H9 (cell line): ENCODE data around the gene NLE1. TPM values are rescaled to one million over a fixed set of nuclear protein-coding genes. Genes with fewer than 3 reads are reported as not detected.

Experiments used
- DNase-seq: peaks from one replicate; pipeline ENCODE4 v3.0.0-alpha.2; 2017
- H2AFZ ChIP-seq: one replicate; pipeline ENCODE4 v1.6.1; 2013; ENCODE audit warnings: mild to moderate bottlenecking, low read length, control low read depth, moderate library complexity
- H2AK5ac ChIP-seq: 2 replicates; pipeline ENCODE4 v1.6.1; 2013; ENCODE audit warnings: low read length, control low read depth, mixed read lengths; ENCODE audit not compliant: insufficient read length
- H2BK120ac ChIP-seq: one replicate; pipeline ENCODE4 v1.6.1; 2013; ENCODE audit warnings: low read depth, mild to moderate bottlenecking, low read length, control low read depth, inconsistent platforms; ENCODE audit not compliant: poor library complexity, severe bottlenecking
- H2BK12ac ChIP-seq: 2 replicates; pipeline ENCODE4 v1.6.1; 2013; ENCODE audit warnings: low read length, control low read depth, mixed read lengths, low read depth; ENCODE audit not compliant: insufficient read length
- H2BK15ac ChIP-seq: 2 replicates; pipeline ENCODE4 v1.6.1; 2013; ENCODE audit warnings: low read depth, low read length, control low read depth
- H2BK20ac ChIP-seq: one replicate; pipeline ENCODE4 v1.6.1; 2013; ENCODE audit warnings: low read depth, mild to moderate bottlenecking, low read length, control low read depth, inconsistent platforms; ENCODE audit not compliant: poor library complexity, severe bottlenecking
- H2BK5ac ChIP-seq: 2 replicates; pipeline ENCODE4 v1.6.1; 2013; ENCODE audit warnings: low read length, control low read depth, mixed read lengths; ENCODE audit not compliant: insufficient read length
- H3K14ac ChIP-seq: 2 replicates; pipeline ENCODE4 v1.6.1; 2013; ENCODE audit warnings: low read length, control low read depth; ENCODE audit not compliant: insufficient read depth
- H3K18ac ChIP-seq: 2 replicates; pipeline ENCODE4 v1.6.1; 2013; ENCODE audit warnings: low read depth, mild to moderate bottlenecking, mixed read lengths, low read length, control low read depth; ENCODE audit not compliant: insufficient read length
- H3K23ac ChIP-seq: 2 replicates; pipeline ENCODE4 v1.6.1; 2013; ENCODE audit warnings: low read length, control low read depth, mixed read lengths, low read depth; ENCODE audit not compliant: insufficient read length
- H3K23me2 ChIP-seq: 2 replicates; pipeline ENCODE4 v1.6.1; 2013; ENCODE audit warnings: low read depth, mild to moderate bottlenecking, mixed read lengths, low read length, control low read depth; ENCODE audit not compliant: insufficient read length, poor library complexity, severe bottlenecking
- H3K27ac ChIP-seq: 2 replicates; pipeline ENCODE4 v1.5.1; 2013; ENCODE audit warnings: low read length, control low read depth, mixed read lengths, low read depth; ENCODE audit not compliant: insufficient read length
- H3K27me3 ChIP-seq: 2 replicates; pipeline ENCODE4 v1.6.1; 2013; ENCODE audit warnings: low read length, control low read depth, inconsistent platforms; ENCODE audit not compliant: insufficient read depth
- H3K4ac ChIP-seq: 2 replicates; pipeline ENCODE4 v1.6.1; 2013; ENCODE audit warnings: low read depth, mild to moderate bottlenecking, control low read depth, inconsistent platforms, low read length, moderate library complexity
- H3K4me1 ChIP-seq: 2 replicates; pipeline ENCODE4 v1.6.1; 2013; ENCODE audit warnings: low read length, control low read depth, inconsistent platforms; ENCODE audit not compliant: insufficient read depth
- H3K4me2 ChIP-seq: 2 replicates; pipeline ENCODE4 v1.6.1; 2013; ENCODE audit warnings: low read length, control low read depth, mixed read lengths; ENCODE audit not compliant: insufficient read length, insufficient read depth
- H3K56ac ChIP-seq: 2 replicates; pipeline ENCODE4 v1.6.1; 2013; ENCODE audit warnings: low read depth, mild to moderate bottlenecking, mixed read lengths, low read length, control low read depth; ENCODE audit not compliant: insufficient read length
- H3K79me1 ChIP-seq: 2 replicates; pipeline ENCODE4 v1.6.1; 2013; ENCODE audit warnings: low read depth, mild to moderate bottlenecking, moderate library complexity, low read length, control low read depth, inconsistent platforms; ENCODE audit not compliant: insufficient read depth, poor library complexity, severe bottlenecking
- H3K79me2 ChIP-seq: 2 replicates; pipeline ENCODE4 v1.6.1; 2013; ENCODE audit warnings: low read length, control low read depth, inconsistent platforms; ENCODE audit not compliant: insufficient read depth
- H3K9ac ChIP-seq: 2 replicates; pipeline ENCODE4 v1.6.1; 2013; ENCODE audit warnings: low read length, control low read depth, mixed read lengths; ENCODE audit not compliant: insufficient read length; ENCODE audit errors: extremely low read depth
- H3K9me3 ChIP-seq: one replicate; pipeline ENCODE4 v1.6.1; 2013; ENCODE audit warnings: low read depth, low read length, inconsistent platforms; ENCODE audit not compliant: control insufficient read depth
- H3T11ph ChIP-seq: one replicate; pipeline ENCODE4 v1.6.1; 2013; ENCODE audit warnings: mild to moderate bottlenecking, low read length, control low read depth, inconsistent platforms
- H4K20me1 ChIP-seq: one replicate; pipeline ENCODE4 v1.6.1; 2013; ENCODE audit not compliant: control insufficient read depth, insufficient read length, insufficient read depth
- H4K5ac ChIP-seq: 2 replicates; pipeline ENCODE4 v1.6.1; 2013; ENCODE audit warnings: low read depth, mild to moderate bottlenecking, mixed read lengths, low read length, control low read depth; ENCODE audit not compliant: insufficient read length
- H4K8ac ChIP-seq: replicated peaks from 2 replicates; pipeline ENCODE4 v1.6.1; 2013; ENCODE audit warnings: low read length, control low read depth, mixed read lengths, low read depth; ENCODE audit not compliant: insufficient read length
- H4K91ac ChIP-seq: 2 replicates; pipeline ENCODE4 v1.6.1; 2013; ENCODE audit warnings: low read depth, mild to moderate bottlenecking, moderate library complexity, mixed read lengths, low read length, control low read depth; ENCODE audit not compliant: insufficient read length
- H3K27ac Mint-ChIP-seq, 3 experiments: 2 replicates in 2 of 3; 3 replicates in 1 of 3; pipeline ENCODE4 v1.8.0; 2020 to 2021; ENCODE audit warnings: mixed read lengths in 3 of 3, mild to moderate bottlenecking in 1 of 3, moderate library complexity in 1 of 3
- H3K27me3 Mint-ChIP-seq: 2 replicates; pipeline ENCODE4 v1.8.0; 2021; ENCODE audit warnings: low read depth, mild to moderate bottlenecking, moderate library complexity, mixed read lengths
- H3K36me3 Mint-ChIP-seq, 3 experiments: 2 replicates in 2 of 3; 3 replicates in 1 of 3; pipeline ENCODE4 v1.8.0; 2020 to 2021; ENCODE audit warnings: low read depth in 3 of 3, mixed read lengths in 3 of 3; ENCODE audit not compliant: insufficient read depth in 1 of 3
- H3K4me1 Mint-ChIP-seq, 2 experiments: 2 replicates each; pipeline ENCODE4 v1.8.0; 2020; ENCODE audit warnings: mixed read lengths in 2 of 2
- H3K4me3 Mint-ChIP-seq, 2 experiments: 2 replicates in 1 of 2; 3 replicates in 1 of 2; pipeline ENCODE4 v1.8.0; 2020 to 2021; ENCODE audit warnings: mild to moderate bottlenecking in 2 of 2, mixed read lengths in 2 of 2, moderate library complexity in 1 of 2
- H3K9me3 Mint-ChIP-seq, 2 experiments: 2 replicates in 1 of 2; 3 replicates in 1 of 2; pipeline ENCODE4 v1.8.0; 2020; ENCODE audit warnings: mild to moderate bottlenecking in 2 of 2, mixed read lengths in 2 of 2, moderate library complexity in 1 of 2
- WGBS: extraction: QIAGEN DNeasy Blood & Tissue Kit; methylation state at CpG from one replicate; pipeline ENCODE4 v1.1.7; 2013; ENCODE audit warnings: missing lambda C conversion rate, low lambda C conversion rate, mixed read lengths; ENCODE audit not compliant: insufficient read length; ENCODE audit errors: extremely low coverage; 5-methylcytosine and 5-hydroxymethylcytosine counted together
- total RNA-seq: library from RNA; stranded (reverse); gene quantifications from 2 replicates; pipeline ENCODE4 v1.2.1, GENCODE V29; 2021
- TF ChIP-seq, protein P1 (sequence below): fragments of 200-600 bp; sonication (generic); conservative IDR thresholded peaks from 3 replicates; pipeline ENCODE4 v1.8.0; 2021; ENCODE audit warnings: antibody characterized with exemption, mild to moderate bottlenecking

NLE1 gene
- total RNA-seq, 1 experiment from 2014 or later = 43.9 TPM

DNA sequence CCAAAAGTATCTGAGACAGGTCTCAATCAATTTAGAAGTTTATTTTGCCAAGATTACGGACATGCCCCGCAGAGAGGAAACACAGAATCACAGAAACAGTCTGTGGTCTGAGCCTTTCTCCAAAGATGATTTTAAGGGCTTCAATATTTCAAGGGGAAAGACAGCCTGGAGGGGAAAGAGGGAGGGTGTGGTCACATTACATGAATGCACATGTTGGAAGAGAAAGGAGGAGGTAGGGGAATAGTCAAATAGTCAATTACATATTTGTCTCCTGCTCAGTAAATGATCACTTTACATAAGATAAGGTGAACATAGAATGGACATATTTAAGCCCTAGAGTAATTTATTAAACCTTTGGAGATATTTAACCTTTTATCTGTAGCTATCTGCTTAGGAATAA, 17.8 kb upstream of the NLE1 start:
- H3K4ac ChIP-seq = no peak overlapping the region
- Mint-ChIP-seq H3K4me3 (no peak overlapping the region), H3K4me1 (peaks cover 4 to 6% of the 10 kb centered on the region in 2 experiments), H3K27me3 (no peaks in the 10 kb centered on the region; the same call in 1 of the 2 replicates), H3K27ac (no peak overlapping the region), H3K9me3 (no peaks in the 10 kb centered on the region), H3K36me3 (no peaks in the 10 kb centered on the region)
- H3K27me3 ChIP-seq = no peaks in the 10 kb centered on the region
- DNase-seq = no peak
- H4K20me1 ChIP-seq = no peaks in the 10 kb centered on the region
- H3K9ac ChIP-seq = no peak overlapping the region
- no peak overlapping the region for H2BK5ac ChIP-seq
- no peak overlapping the region for H3K27ac ChIP-seq
- H3K4me2 ChIP-seq = no peak overlapping the region
- H3K23ac ChIP-seq = no peak overlapping the region
- no peak overlapping the region for H4K5ac ChIP-seq
- H2BK120ac ChIP-seq = no peak overlapping the region
- no peaks in the 10 kb centered on the region for H3K9me3 ChIP-seq
- no peak overlapping the region for H4K8ac ChIP-seq
- no peak overlapping the region for H3K18ac ChIP-seq
- no peak overlapping the region for H4K91ac ChIP-seq
- no peak overlapping the region for H3K56ac ChIP-seq
- no peak overlapping the region for H2BK20ac ChIP-seq
- no peak overlapping the region for H2AK5ac ChIP-seq
- no peaks in the 10 kb centered on the region for H3K23me2 ChIP-seq
- H2AFZ ChIP-seq = no peak overlapping the region
- H3K79me2 ChIP-seq = no peaks in the 10 kb centered on the region
- H2BK15ac ChIP-seq = no peak overlapping the region
- no peaks in the 10 kb centered on the region; the same call in 1 of the 2 replicates for H3K4me1 ChIP-seq
- H3K79me1 ChIP-seq = no peaks in the 10 kb centered on the region
- no peak overlapping the region for H2BK12ac ChIP-seq
- H3K14ac ChIP-seq = no peak overlapping the region
- H3T11ph ChIP-seq = no peak overlapping the region
- WGBS = no CpG with 5 or more reads among the region's 2 CpGs
- TF ChIP-seq, protein P1, sequence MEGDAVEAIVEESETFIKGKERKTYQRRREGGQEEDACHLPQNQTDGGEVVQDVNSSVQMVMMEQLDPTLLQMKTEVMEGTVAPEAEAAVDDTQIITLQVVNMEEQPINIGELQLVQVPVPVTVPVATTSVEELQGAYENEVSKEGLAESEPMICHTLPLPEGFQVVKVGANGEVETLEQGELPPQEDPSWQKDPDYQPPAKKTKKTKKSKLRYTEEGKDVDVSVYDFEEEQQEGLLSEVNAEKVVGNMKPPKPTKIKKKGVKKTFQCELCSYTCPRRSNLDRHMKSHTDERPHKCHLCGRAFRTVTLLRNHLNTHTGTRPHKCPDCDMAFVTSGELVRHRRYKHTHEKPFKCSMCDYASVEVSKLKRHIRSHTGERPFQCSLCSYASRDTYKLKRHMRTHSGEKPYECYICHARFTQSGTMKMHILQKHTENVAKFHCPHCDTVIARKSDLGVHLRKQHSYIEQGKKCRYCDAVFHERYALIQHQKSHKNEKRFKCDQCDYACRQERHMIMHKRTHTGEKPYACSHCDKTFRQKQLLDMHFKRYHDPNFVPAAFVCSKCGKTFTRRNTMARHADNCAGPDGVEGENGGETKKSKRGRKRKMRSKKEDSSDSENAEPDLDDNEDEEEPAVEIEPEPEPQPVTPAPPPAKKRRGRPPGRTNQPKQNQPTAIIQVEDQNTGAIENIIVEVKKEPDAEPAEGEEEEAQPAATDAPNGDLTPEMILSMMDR = no peak
